NCI-H1436 (cell line): ENCODE data around the gene ZNF625.
"Not testable (repeated sequence)": the region's sequence is repeated elsewhere in the genome, so short reads cannot be mapped to it uniquely, and the experiment has no call there.

ENCODE experiments used
- DNase-seq: peaks from one replicate; lab custom pipeline; 2025; lab: John Stamatoyannopoulos, UW

ZNF625 gene

DNA sequence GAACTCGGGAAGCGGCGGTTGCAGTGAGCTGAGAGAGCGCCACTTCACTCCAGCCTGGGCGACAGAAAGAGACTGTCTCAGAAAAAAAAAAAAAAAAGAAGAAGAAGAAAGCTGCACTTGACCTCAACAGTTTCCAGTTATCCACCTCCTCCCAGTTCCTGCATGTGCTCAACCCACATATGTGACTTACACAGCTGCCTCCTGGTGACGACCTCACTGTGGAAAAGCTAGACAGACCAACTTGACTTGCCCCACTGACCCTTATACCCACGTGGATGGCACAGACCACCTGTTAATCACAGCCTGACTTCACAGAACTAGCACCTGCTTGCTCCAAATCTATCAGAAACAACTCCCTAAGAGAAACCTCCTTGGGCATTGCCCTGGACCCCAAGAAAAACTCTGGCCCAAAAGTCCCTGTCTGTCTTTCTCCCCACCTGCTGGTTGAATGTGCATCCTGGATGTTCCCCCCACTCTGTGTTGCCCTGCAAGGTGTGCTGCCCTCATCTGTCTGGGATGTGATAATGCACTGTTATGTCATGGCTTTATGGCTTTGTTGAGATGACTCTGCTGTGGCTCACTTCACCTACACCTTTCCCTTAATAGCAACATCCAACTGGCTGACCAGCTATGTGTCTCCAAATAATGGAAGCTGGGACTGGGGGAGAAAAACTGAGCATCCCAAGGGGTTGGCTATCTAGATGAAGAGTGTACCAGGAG, 19.2 kb downstream of the ZNF625 start:
- DNase-seq: no peak

DNA sequence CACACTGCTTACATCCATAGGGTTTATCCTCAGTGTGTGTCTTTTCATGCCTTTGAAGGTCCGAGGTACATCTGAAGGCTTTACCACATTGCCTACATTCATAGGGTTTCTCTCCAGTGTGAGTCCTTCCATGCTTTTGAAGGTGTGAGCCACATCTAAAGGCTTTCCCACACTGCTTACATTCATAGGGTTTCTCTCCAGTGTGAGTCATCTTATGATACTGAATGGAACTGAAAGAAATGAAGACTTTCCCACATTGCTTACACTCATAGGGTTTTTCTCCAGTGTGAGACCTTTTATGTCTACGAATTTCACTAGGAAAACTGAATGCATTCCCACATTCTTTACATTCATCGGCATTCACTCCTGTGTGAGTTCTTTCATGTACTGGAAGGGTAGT, 23.5 kb downstream of the ZNF625 start:
- DNase-seq: no peak

DNA sequence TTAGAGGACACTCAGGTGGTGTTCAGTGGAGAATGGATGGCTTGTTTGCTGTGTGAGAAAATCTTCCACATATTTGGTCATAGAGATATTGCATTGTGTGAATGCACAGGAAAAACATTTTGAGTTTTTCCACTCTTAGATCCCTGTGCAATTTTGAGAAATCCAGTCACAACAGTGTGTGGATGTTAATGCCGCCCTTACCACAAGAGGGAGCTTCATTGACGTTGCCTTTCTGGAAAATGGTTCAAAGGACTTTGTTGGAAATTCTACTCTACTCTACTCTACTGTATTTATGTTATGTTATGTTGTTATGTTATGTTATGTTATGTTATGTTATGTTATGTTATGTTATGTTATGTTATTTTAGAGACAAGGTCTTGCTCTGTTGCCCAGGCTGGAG, 29.8 kb downstream of the ZNF625 start:
- DNase-seq: no peak

- DNase-seq: no peak
Observed at GRCh38 chr19:12117201-12117970, 39.1 kb downstream of the ZNF625 start.

DNA sequence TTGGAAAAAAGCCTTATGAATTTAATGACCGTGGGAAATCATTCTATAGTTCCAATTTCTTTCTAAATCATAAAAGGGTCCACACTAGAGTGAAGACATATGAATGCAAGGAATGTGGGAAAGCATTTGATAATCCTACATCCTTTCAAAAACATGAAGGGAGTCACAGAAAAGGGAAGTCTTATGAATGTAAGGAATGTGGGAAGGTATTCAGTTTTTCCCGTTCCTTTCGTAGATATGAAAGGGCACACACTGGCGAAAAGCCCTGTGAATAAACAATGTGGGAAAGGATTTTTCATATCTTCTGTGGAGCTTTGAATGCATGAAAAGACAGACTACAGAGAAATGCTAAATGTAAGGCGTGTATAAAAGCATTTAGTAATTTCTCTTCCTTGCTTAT, 43.4 kb downstream of the ZNF625 start:
- DNase-seq: no peak

- no peak for DNase-seq
Observed at GRCh38 chr19:12112701-12113100, 43.8 kb downstream of the ZNF625 start.

- DNase-seq: no peak
Observed at GRCh38 chr19:12111943-12112637, 44.4 kb downstream of the ZNF625 start.

DNA sequence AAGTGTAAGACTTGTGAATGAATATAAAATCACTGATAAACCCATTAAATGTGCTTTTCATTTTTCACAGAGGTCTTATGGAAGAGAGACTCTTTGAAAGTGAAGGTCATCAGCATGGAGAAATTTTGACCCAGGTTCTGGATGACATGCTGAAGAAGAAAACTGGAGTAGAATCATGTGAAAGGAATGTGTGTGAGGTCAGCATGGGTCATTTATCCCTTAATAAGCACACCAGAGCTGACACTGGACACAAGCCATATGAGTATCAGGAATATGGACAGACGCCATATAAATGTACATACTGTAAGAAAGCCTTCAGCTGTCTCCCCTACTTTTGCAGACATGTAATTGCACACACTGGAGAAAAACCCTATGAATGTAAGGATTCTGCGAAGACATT, 45.4 kb downstream of the ZNF625 start:
- DNase-seq: no peak

DNA sequence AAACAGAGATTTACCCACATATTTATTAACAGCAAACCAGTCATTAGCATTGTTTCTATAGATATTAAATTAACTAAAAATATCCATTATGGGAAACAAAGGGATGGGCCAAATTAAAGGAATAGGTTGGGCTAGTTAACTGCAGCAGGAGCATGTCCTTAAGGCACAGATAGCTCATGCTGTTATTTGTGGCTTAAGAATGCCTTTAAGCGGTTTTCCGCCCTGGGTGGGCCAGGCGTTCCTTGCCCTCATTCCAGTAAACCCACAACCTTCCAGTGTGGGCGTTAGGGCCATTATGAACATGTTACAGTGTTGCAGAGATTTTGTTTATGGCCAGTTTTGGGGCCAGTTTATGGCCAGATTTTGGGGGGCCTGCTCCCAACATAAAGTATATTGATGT, 52.6 kb downstream of the ZNF625 start:
- not testable (repeated sequence) for DNase-seq

DNA sequence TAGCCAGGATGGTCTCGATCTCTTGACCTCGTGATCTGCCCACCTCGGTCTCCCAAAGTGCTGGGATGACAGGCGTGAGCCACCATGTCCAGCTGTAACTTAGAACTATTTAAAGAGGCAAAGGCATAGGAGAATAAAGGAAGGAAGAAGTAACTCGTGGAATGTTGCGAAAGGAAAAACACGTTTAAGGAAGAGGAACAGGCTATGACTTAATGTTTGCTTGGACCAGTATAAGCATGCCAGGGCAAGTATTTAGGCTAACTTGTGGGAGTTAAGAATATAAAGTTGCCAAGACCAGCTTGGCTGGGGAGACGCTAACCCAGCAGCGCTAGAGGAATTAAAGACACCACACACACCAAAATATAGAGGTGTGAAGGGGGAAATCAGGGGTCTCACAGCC, 58.5 kb downstream of the ZNF625 start:
- DNase-seq: no peak

GRCh38 chr19:12095111-12095790, 61.3 kb downstream of the ZNF625 start:
- no peak for DNase-seq
